ENCODE data around the gene OR6Q1.

The OR6Q1 gene

DNA sequence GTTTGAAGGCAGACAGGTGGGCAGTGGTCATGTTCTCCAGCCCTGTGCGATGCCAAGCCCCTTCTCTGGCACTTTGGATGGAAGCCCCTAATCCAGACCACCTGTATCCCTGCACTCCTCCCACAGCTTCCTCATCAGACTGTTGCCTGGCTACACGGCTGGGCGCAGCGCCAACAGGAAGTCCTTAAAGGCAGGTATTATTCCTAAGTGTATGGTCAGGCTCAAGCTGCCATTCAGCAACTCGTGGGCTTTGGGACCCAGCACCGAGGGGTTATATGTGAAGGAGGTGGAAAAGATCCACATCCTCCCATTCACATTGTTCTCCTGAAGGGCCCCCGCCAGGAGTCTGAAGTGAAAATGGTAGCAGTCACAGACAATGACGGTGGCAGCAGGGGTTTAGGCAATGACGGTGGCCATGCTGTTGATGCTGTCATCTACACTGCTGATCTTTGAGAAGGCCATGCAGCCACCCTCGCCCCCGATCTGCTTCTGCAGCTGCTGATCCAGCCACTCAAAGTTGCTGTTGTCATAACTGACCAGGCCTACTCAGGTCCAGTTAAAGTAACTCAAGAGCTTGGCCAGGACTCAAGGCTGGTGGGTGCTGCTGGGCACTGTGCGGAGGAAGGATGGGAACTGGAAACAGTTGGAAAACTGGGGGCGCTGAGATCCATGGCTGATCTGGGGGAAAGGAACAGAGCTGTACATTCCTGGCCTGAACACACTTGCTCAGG, 27.7 kb downstream of the OR6Q1 start:
- DNase-seq (ENCODE audit: low read depth): no peak

DNA sequence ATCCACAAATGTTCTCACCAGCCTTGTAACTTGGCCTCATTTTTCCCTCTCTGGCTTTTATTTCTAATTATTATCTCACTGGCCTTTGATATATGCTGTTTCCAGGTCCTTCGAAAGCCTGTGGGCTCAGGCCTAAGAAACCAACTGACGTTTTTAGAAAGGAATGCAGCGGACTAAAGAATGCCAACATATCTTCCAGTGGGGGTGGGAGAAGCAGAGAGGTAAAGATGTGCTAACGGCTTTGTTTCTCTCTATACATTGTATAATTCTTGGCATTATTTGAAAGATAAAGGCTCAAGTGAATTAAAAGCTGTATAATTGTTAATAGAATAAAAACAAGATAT, 28.2 kb downstream of the OR6Q1 start:
- DNase-seq (ENCODE audit: low read depth): no peak

DNA sequence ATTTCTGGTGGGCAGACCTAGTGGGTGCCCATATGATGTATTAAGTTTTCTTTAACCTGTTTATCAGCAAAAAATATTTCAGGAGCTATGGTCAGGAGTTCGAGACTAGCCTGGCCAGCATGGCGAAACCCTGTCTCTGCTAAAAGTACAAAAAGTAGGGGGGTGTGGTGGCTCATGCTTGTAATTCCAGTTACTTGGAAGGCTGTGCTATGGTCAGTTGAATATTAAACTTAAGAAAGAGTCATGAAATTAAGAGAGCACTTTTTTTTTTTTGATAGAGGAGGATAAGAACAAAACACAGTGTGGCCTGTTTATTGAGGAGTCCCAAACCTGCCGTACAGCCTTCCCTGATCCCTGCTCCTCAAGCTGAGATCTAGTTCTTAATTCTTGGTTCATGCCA, 29.8 kb downstream of the OR6Q1 start:
- DNase-seq (ENCODE audit: low read depth): no peak

DNA sequence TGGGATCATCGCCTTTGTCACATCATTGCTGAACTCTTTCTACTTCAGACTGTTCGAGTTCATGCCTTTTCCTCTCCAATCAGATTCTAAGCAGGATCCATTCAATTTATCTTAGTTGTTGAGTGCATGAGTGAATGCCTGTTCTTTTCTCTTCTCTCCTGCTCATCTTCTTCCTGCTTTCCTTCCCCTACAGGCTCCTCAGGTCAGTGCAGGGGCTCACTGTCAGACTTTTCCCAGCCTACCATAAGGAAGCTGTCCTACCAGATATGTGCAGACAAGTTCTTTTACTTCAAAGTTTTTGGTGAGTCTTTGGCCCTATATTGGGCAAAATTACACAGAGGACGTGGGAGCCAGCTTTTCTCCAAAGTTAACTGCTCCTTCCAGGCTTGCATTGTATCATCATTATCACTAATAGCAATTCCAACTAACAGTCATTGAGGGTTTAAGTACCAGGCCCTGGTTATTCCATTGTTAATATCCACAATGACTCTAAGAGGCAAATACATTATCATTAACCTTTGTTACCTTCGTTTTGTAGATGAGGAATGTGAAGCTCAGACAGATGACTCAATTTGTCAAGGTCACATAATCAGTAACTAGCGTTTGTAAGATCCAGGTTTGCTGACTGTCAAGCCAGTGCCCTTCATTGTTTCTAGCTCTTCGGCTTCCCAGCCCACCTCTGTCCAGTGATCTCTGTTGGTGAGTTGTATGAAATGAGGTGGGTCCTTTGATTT, 30.4 kb downstream of the OR6Q1 start:
- DNase-seq (ENCODE audit: low read depth): no peak

DNA sequence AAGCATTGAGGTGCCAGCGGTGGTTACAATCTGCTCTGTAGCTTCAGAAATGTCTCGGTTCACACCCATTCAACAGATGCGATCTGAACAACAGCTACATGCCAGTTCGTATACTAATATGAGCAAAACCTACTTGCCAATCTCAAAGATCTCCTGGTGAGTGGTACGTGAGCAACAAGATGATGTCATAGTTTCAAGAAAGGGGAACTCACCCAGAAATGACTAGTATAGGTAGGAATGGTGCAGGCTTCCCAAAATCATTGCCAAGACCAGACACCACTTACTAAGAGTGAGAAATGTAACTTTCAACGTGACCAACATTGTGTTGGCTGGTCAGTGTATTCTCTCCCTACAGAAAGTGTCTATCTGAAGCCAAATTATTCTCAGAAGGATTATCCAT, 31.1 kb downstream of the OR6Q1 start:
- no peak for DNase-seq (ENCODE audit: low read depth)

- no peak for DNase-seq (ENCODE audit: low read depth)
Measured at GRCh38 chr11:58067685-58068084, 36.9 kb downstream of the OR6Q1 start.

GRCh38 chr11:58068655-58069054, 37.9 kb downstream of the OR6Q1 start:
- DNase-seq (ENCODE audit: low read depth): no peak

GRCh38 chr11:58070585-58070984, 39.8 kb downstream of the OR6Q1 start:
- DNase-seq (ENCODE audit: low read depth): no peak

DNA sequence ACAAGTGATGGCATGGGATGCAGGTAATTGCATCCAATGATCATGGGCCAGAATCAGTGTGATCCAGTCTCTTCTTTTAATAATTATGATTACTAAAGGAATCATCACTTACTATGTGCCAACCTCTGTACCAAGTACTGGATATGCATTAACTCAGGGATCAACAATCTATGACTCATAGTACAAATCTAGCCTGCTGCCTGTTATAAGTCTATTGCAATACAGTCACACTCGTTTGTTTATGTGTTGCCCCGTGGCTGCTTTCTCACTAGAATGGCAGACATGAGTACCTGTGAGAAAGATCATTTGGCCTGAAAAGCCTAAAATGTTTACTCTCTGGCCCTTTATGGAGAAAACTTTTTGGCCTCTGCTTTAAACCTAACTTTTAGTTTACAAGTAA, 45.0 kb downstream of the OR6Q1 start:
- DNase-seq (ENCODE audit: low read depth): no peak
